Right lobe of liver (tissue), 4 donors: ENCODE measurements around the gene ADGRD1.

Experiments
- POLR2A ChIP-seq: fragments of 450-650 bp; IDR thresholded peaks from one replicate; pipeline ENCODE4 v1.6.1; 2017; ENCODE audit warnings: antibody characterized with exemption, mild to moderate bottlenecking
- TF ChIP-seq, protein P1 (sequence below), 4 donors: fragments of 200-600 bp in 3 of 4; fragments of 450-650 bp in 1 of 4; IDR thresholded peaks; one replicate each; pipeline versions ENCODE4 v1.5.1 to v1.8.0; 2016 to 2022; ENCODE audit warnings: antibody characterized with exemption in 4 of 4, mild to moderate bottlenecking in 2 of 4
- donor health status: DM: no; HTN: no; CAD: no.
- donor health status: DM: no; HTN: no; CAD: no.
- donor health status: DM: no; HTN: yes; CAD: no.

GRCh38 chr12:130965668-130966067 lies 12.0 kb downstream of the ADGRD1 start:
- TF ChIP-seq, protein P1, sequence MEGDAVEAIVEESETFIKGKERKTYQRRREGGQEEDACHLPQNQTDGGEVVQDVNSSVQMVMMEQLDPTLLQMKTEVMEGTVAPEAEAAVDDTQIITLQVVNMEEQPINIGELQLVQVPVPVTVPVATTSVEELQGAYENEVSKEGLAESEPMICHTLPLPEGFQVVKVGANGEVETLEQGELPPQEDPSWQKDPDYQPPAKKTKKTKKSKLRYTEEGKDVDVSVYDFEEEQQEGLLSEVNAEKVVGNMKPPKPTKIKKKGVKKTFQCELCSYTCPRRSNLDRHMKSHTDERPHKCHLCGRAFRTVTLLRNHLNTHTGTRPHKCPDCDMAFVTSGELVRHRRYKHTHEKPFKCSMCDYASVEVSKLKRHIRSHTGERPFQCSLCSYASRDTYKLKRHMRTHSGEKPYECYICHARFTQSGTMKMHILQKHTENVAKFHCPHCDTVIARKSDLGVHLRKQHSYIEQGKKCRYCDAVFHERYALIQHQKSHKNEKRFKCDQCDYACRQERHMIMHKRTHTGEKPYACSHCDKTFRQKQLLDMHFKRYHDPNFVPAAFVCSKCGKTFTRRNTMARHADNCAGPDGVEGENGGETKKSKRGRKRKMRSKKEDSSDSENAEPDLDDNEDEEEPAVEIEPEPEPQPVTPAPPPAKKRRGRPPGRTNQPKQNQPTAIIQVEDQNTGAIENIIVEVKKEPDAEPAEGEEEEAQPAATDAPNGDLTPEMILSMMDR (IDR thresholded peaks at IDR 0.05): no peak
- TF ChIP-seq POLR2A: no peak
